ENCODE results near the gene SH3RF1.

DNA sequence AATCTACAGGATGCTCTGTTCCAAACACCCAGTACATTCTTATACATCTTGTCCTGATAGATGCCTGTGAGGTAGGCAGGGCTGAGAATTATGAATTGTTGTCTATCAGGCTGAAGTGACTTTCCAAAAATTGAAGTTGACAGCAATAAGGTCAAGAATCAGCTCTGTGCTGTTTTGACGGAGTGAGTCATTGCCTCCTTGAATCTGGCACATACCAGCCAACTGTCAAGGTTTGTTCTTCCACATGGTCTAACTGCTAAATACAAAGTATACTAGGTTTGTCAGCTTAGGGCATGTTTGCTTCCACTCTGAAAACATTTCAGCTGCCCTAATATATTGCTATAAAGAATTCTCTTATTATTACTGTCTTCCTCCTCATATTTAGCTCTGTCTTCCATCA lies 32.3 kb downstream of the SH3RF1 start:
- no peak for TF ChIP-seq POLR2A (IDR thresholded peaks at IDR 0.05; ENCODE audit: extremely low read depth, insufficient read length)
- TF ChIP-seq, protein P1, sequence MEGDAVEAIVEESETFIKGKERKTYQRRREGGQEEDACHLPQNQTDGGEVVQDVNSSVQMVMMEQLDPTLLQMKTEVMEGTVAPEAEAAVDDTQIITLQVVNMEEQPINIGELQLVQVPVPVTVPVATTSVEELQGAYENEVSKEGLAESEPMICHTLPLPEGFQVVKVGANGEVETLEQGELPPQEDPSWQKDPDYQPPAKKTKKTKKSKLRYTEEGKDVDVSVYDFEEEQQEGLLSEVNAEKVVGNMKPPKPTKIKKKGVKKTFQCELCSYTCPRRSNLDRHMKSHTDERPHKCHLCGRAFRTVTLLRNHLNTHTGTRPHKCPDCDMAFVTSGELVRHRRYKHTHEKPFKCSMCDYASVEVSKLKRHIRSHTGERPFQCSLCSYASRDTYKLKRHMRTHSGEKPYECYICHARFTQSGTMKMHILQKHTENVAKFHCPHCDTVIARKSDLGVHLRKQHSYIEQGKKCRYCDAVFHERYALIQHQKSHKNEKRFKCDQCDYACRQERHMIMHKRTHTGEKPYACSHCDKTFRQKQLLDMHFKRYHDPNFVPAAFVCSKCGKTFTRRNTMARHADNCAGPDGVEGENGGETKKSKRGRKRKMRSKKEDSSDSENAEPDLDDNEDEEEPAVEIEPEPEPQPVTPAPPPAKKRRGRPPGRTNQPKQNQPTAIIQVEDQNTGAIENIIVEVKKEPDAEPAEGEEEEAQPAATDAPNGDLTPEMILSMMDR (IDR thresholded peaks at IDR 0.05; ENCODE audit: low read depth, low read length), result no peak
- TF ChIP-seq, protein P2, sequence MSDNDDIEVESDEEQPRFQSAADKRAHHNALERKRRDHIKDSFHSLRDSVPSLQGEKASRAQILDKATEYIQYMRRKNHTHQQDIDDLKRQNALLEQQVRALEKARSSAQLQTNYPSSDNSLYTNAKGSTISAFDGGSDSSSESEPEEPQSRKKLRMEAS (IDR thresholded peaks at IDR 0.05; ENCODE audit: low read depth, low read length), result no peak

All from NB4 (cell line).